Inflammatory macrophage treated with lipopolysaccharide for 4 hours (primary cell): ENCODE data around the gene CLIP2.
"Not testable (repeated sequence)": the region's sequence is repeated elsewhere in the genome, so short reads cannot be mapped to it uniquely, and the experiment has no call there.

Experiments used
- DNase-seq: peaks from one replicate; pipeline ENCODE4 v3.0.0-alpha.2; 2020

The CLIP2 gene

GRCh38 chr7:74407958-74408357, 118.8 kb downstream of the CLIP2 start:
- no peak for DNase-seq

- no peak for DNase-seq
Measured at GRCh38 chr7:74409571-74409970, 120.4 kb downstream of the CLIP2 start.

GRCh38 chr7:74410772-74411171, 121.6 kb downstream of the CLIP2 start:
- no peak for DNase-seq

GRCh38 chr7:74411571-74411970, 122.4 kb downstream of the CLIP2 start:
- DNase-seq: not testable (repeated sequence)

- no peak for DNase-seq
Measured at GRCh38 chr7:74412056-74412455, 122.8 kb downstream of the CLIP2 start.

- DNase-seq: no peak
Measured at GRCh38 chr7:74412603-74413002, 123.4 kb downstream of the CLIP2 start.

- not testable (repeated sequence) for DNase-seq
Measured at GRCh38 chr7:74414595-74415333, 125.6 kb downstream of the CLIP2 start.

- DNase-seq: peak; percentile 50
Measured at GRCh38 chr7:74417419-74417971, 128.3 kb downstream of the CLIP2 start.

GRCh38 chr7:74418076-74418475, 128.9 kb downstream of the CLIP2 start:
- DNase-seq: no peak

GRCh38 chr7:74418538-74418937, 129.3 kb downstream of the CLIP2 start:
- DNase-seq: no peak

GRCh38 chr7:74419232-74419631, 130.0 kb downstream of the CLIP2 start:
- DNase-seq: not testable (repeated sequence)

- DNase-seq: no peak
Measured at GRCh38 chr7:74420006-74420405, 130.8 kb downstream of the CLIP2 start.

GRCh38 chr7:74424291-74424880, 135.2 kb downstream of the CLIP2 start:
- DNase-seq: no peak

GRCh38 chr7:74428023-74428422, 138.8 kb downstream of the CLIP2 start:
- no peak for DNase-seq

- no peak for DNase-seq
Measured at GRCh38 chr7:74429153-74429747, 140.0 kb downstream of the CLIP2 start.

GRCh38 chr7:74430409-74430808, 141.2 kb downstream of the CLIP2 start:
- not testable (repeated sequence) for DNase-seq

GRCh38 chr7:74430961-74431466, 141.8 kb downstream of the CLIP2 start:
- no peak for DNase-seq

- DNase-seq: not testable (repeated sequence)
Measured at GRCh38 chr7:74437291-74437571, 148.0 kb downstream of the CLIP2 start.

GRCh38 chr7:74438327-74438726, 149.1 kb downstream of the CLIP2 start:
- no peak for DNase-seq

- no peak for DNase-seq
Measured at GRCh38 chr7:74439541-74439940, 150.3 kb downstream of the CLIP2 start.

GRCh38 chr7:74440143-74440542, 150.9 kb downstream of the CLIP2 start:
- not testable (repeated sequence) for DNase-seq

- DNase-seq: no peak
Measured at GRCh38 chr7:74441801-74442200, 152.6 kb downstream of the CLIP2 start.

GRCh38 chr7:74443543-74444247, 154.5 kb downstream of the CLIP2 start:
- DNase-seq: no peak
